HepG2 (cell line): Measurements from ENCODE around the gene GRIK2. TPM values are rescaled to one million over a fixed set of nuclear protein-coding genes. Genes with fewer than 3 reads are reported as not detected.

Experiments
- ATAC-seq: fragments of 200-7000 bp; cut with Tn5 transposase; 3 replicates; pipeline ENCODE4 v1.9.1; 2020; ENCODE audit warnings: mild to moderate bottlenecking, moderate library complexity
- BruUV-seq: library from RNA; stranded (reverse); fragments of 400-500 nt; replicated peaks from 2 replicates; lab custom pipeline; 2021; lab: Mats Ljungman, UMichigan
- CTCF ChIA-PET: fragments of 300-600 bp; formaldehyde crosslinking; extraction: SDS; loops from one replicate; lab custom pipeline; 2021; ENCODE audit warnings: low total read pairs, inconsistent platforms, low intra/inter-chr PET ratio; lab: Yijun Ruan, JAX
- POLR2A ChIA-PET: fragments of 350-600 bp; sonication (Branson Sonifier 250); formaldehyde crosslinking; loops from one replicate; lab custom pipeline; 2020; ENCODE audit warnings: antibody characterized with exemption, inconsistent platforms; lab: Yijun Ruan, JAX
- DNase-seq: peaks from one replicate; pipeline ENCODE4 v3.0.0-alpha.2; 2015; ENCODE audit warnings: low spot score
- FAIRE-seq: peaks from 3 replicates; lab custom pipeline; 2011; peaks lifted over from hg19 to GRCh38; lab: Jason Lieb, UNC
- H2AFZ ChIP-seq: one replicate; pipeline ENCODE4 v1.6.1; 2011; ENCODE audit warnings: low read length, inconsistent platforms
- H3K27ac ChIP-seq: fragments of 300-600 bp; 3 replicates; pipeline ENCODE4 v1.8.0; 2011; ENCODE audit warnings: mixed run types, mild to moderate bottlenecking, mixed read lengths, low read length, inconsistent platforms; ENCODE audit not compliant: insufficient read depth; ENCODE audit errors: extremely low read length
- H3K27me3 ChIP-seq, 2 experiments: fragments of 200-600 bp in 1 of 2; 2 replicates in 1 of 2; 3 replicates in 1 of 2; pipeline versions ENCODE4 v1.6.0 to v1.8.0; 2011; ENCODE audit warnings: low read length in 2 of 2, mild to moderate bottlenecking in 2 of 2, moderate library complexity in 2 of 2, inconsistent platforms in 1 of 2; ENCODE audit not compliant: insufficient read depth in 2 of 2, control insufficient read depth in 1 of 2
- H3K36me3 ChIP-seq, 2 experiments: fragments of 200-600 bp in 1 of 2; replicated peaks in 1 of 2; 2 replicates in 1 of 2; 3 replicates in 1 of 2; pipeline versions ENCODE4 v1.5.1 to v1.8.0; 2011; ENCODE audit warnings: low read length in 2 of 2, inconsistent platforms in 1 of 2; ENCODE audit not compliant: insufficient read depth in 2 of 2, control insufficient read depth in 1 of 2
- H3K4me1 ChIP-seq: 2 replicates; pipeline ENCODE4 v1.5.1; 2012; ENCODE audit warnings: low read length, inconsistent platforms; ENCODE audit not compliant: insufficient read depth
- H3K4me2 ChIP-seq: 2 replicates; pipeline ENCODE4 v1.6.0; 2011; ENCODE audit warnings: low read depth, low read length, inconsistent platforms
- H3K4me3 ChIP-seq, 3 experiments: fragments of 200-600 bp in 1 of 3; sonication (generic), shearing (Covaris generic) in 1 of 3; replicated peaks in 1 of 3; 2 replicates each; pipeline ENCODE4 v1.5.1; 2011 to 2016; ENCODE audit warnings: low read length in 3 of 3, inconsistent platforms in 2 of 3, low read depth in 2 of 3, mild to moderate bottlenecking in 2 of 3, control low read depth in 1 of 3, mixed read lengths in 1 of 3; ENCODE audit not compliant: insufficient read depth in 1 of 3
- H3K79me2 ChIP-seq: one replicate; pipeline ENCODE4 v1.6.1; 2011; ENCODE audit warnings: low read length, inconsistent platforms; ENCODE audit not compliant: insufficient read depth
- H3K9ac ChIP-seq: 2 replicates; pipeline ENCODE4 v1.6.0; 2011; ENCODE audit warnings: mild to moderate bottlenecking, low read depth, low read length, inconsistent platforms; ENCODE audit not compliant: insufficient read depth
- H3K9me3 ChIP-seq: 2 replicates; pipeline ENCODE4 v1.5.1; 2012; ENCODE audit warnings: mild to moderate bottlenecking, low read length
- H4K20me1 ChIP-seq: 2 replicates; pipeline ENCODE4 v1.6.0; 2011; ENCODE audit warnings: inconsistent platforms, mild to moderate bottlenecking, low read length, moderate library complexity; ENCODE audit not compliant: insufficient read depth
- POLR2AphosphoS5 ChIP-seq: IDR thresholded peaks from 2 replicates; pipeline ENCODE4 v1.6.1; 2012; ENCODE audit warnings: low read depth, low read length
- ZBTB39 ChIP-seq: sonication (generic); formaldehyde crosslinking; IDR thresholded peaks from 2 replicates; pipeline ENCODE4 v1.5.0; 2020; ENCODE audit warnings: missing genetic modification reagents
- WGBS: methylation state at CpG from one replicate; pipeline ENCODE4 v1.1.6; 2017; ENCODE audit warnings: low lambda C conversion rate; 5-methylcytosine and 5-hydroxymethylcytosine counted together
- in situ Hi-C: cut with HindIII; loops from 2 replicates; pipeline ENCODE4 v1.10.0; 2017; ENCODE audit warnings: low pct_unique_long_range_greater_than_20kb; ENCODE audit not compliant: extremely low pct_ligation_motif_present
- intact Hi-C: fragments of 100-400 bp; cut with micrococcal nuclease; formaldehyde crosslinking; loops from one replicate; pipeline ENCODE4 v1.10.0; 2022; ENCODE audit not compliant: unreplicated experiment
- polyA plus RNA-seq, 8 experiments: library from polyadenylated mRNA; depleted of rRNA in 3 of 8; stranded (reverse) in 7 of 8; unstranded in 1 of 8; fragments of >200 nt; fragmentation: Illumina TruSeq in 4 of 8; extraction: Trizol in 4 of 8; gene quantifications; 2 replicates each; pipeline versions ENCODE4 v1.2.1 to v1.2.3, GENCODE V29; 2011 to 2016; ENCODE audit warnings: low read depth in 4 of 8, missing spikeins in 1 of 8, mixed read lengths in 1 of 8; ENCODE audit not compliant: insufficient read depth in 1 of 8
- total RNA-seq, 5 experiments: library from RNA; depleted of rRNA; stranded (reverse); fragments of >200 nt; fragmentation: Illumina TruSeq; extraction: Trizol; gene quantifications; 2 replicates each; pipeline ENCODE4 v1.2.3, GENCODE V29; 2016; ENCODE audit warnings: low read depth in 1 of 5

Gene GRIK2
- total and polyA plus RNA-seq, 2 of the 13 experiments (the other 11 are each of a cell fraction or from before 2014, with no cell fraction given), result not detected

GRCh38 chr6:101490857-101491256 lies 97.3 kb downstream of the GRIK2 start:
- H3K9me3 ChIP-seq, result no peaks in the 10 kb centered on the region
- no peaks in the 10 kb centered on the region for H3K79me2 ChIP-seq
- intact Hi-C loops, result no loop called here
- no peaks in the 10 kb centered on the region for H3K27me3 ChIP-seq
- no peak overlapping the region for H3K4me3 ChIP-seq
- 5% methylated on average over 3 of the region's 3 CpGs for WGBS
- in situ Hi-C loops, result no loop called here
- no peak overlapping the region for H2AFZ ChIP-seq
- ChIA-PET CTCF (no interaction called here), POLR2A (no interaction called here)
- no peaks in the 10 kb centered on the region for H3K36me3 ChIP-seq
- ATAC-seq (no peak), DNase-seq (no peak), FAIRE-seq (no peak)
- H4K20me1 ChIP-seq, result no peaks in the 10 kb centered on the region
- no peak overlapping the region for H3K4me2 ChIP-seq
- H3K27ac ChIP-seq, result no peak overlapping the region
- TF ChIP-seq POLR2AphosphoS5, result no peak
- H3K4me1 ChIP-seq, result no peaks in the 10 kb centered on the region
- BruUV-seq, result no TSS peak
- H3K9ac ChIP-seq, result no peak overlapping the region

- WGBS, result 0% methylated on average over 1 of the region's 1 CpG
- Histone ChIP-seq H3K4me2 (no peak overlapping the region), H2AFZ (no peak overlapping the region), H3K4me1 (no peaks in the 10 kb centered on the region), H3K79me2 (no peaks in the 10 kb centered on the region), H3K27me3 (no peaks in the 10 kb centered on the region), H3K4me3 (no peak overlapping the region), H3K27ac (no peak overlapping the region), H3K36me3 (no peaks in the 10 kb centered on the region), H3K9ac (no peak overlapping the region), H3K9me3 (no peaks in the 10 kb centered on the region), H4K20me1 (no peaks in the 10 kb centered on the region)
- CTCF ChIA-PET, result no interaction called here
- in situ Hi-C loops (no loop called here), intact Hi-C loops (no loop called here)
- no TSS peak for BruUV-seq
- ATAC-seq (no peak), DNase-seq (no peak), FAIRE-seq (no peak)
- TF ChIP-seq ZBTB39 (CRISPR knock-in tag), result no peak
- POLR2A ChIA-PET, result no interaction called here
Observed at GRCh38 chr6:101502818-101503217, 109.3 kb downstream of the GRIK2 start.
